ENCODE results near the gene KCNE2.
"Not testable (repeated sequence)": the region's sequence is repeated elsewhere in the genome, so short reads cannot be mapped to it uniquely, and the experiment has no call there.

GRCh38 chr21:34383724-34384415, 20.1 kb downstream of the KCNE2 start:
- not testable (repeated sequence) for TF ChIP-seq ZNF747 (tag by site-specific recombination; IDR thresholded peaks at IDR 0.05); ZNF610 (tag by site-specific recombination; IDR thresholded peaks at IDR 0.05; ENCODE audit: borderline replicate concordance); TCF7L2 (IDR thresholded peaks at IDR 0.05; ENCODE audit: borderline replicate concordance, low read depth, low read length); CTCF (tag by site-specific recombination; IDR thresholded peaks at IDR 0.05); REST (tag by site-specific recombination; IDR thresholded peaks at IDR 0.05); ZBTB1 (tag by site-specific recombination; IDR thresholded peaks at IDR 0.05); YY1 (tag by site-specific recombination; IDR thresholded peaks at IDR 0.05); MZF1 (tag by site-specific recombination; IDR thresholded peaks at IDR 0.05; ENCODE audit: borderline replicate concordance); ZNF785 (tag by site-specific recombination; IDR thresholded peaks at IDR 0.05)

All from HEK293 (cell line).